ENCODE measurements around the gene ATP9B. TPM values are rescaled to one million over a fixed set of nuclear protein-coding genes. Genes with fewer than 3 reads are reported as not detected.

The ATP9B gene
- total RNA-seq, 1 donor from 2014 or later = 12.6 TPM

DNA sequence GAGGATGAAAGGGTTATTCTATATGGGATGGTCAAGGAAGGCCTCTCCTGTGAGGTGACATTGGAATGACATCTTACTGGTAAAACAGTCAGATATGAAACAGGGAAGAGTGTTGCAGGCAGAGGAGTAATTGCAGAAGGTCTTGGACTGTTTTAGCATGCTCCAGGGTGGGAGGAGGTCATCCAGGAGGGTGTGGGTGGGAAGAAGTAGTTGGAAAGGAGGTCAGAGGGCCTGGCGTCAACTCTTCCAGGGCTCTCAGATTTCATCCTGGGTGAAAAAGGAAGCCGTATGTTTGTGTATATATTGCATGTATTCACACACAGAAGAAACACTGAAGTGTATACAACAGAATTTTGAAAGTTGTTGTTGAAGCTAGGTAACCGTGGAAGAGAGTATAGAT is 48.2 kb downstream of the ATP9B start:
- TF ChIP-seq, protein P1, sequence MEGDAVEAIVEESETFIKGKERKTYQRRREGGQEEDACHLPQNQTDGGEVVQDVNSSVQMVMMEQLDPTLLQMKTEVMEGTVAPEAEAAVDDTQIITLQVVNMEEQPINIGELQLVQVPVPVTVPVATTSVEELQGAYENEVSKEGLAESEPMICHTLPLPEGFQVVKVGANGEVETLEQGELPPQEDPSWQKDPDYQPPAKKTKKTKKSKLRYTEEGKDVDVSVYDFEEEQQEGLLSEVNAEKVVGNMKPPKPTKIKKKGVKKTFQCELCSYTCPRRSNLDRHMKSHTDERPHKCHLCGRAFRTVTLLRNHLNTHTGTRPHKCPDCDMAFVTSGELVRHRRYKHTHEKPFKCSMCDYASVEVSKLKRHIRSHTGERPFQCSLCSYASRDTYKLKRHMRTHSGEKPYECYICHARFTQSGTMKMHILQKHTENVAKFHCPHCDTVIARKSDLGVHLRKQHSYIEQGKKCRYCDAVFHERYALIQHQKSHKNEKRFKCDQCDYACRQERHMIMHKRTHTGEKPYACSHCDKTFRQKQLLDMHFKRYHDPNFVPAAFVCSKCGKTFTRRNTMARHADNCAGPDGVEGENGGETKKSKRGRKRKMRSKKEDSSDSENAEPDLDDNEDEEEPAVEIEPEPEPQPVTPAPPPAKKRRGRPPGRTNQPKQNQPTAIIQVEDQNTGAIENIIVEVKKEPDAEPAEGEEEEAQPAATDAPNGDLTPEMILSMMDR (IDR thresholded peaks at IDR 0.05; ENCODE audit: borderline replicate concordance) = no peak
- H3K9me3 ChIP-seq (replicated peaks) = no peaks in the 10 kb centered on the region
- intact Hi-C loops (cut with micrococcal nuclease) = no loop called here
- H3K4me1 ChIP-seq = peaks cover 4% of the 10 kb centered on the region
- H3K36me3 ChIP-seq = peaks cover 17% of the 10 kb centered on the region
- H3K4me3 ChIP-seq = no peak overlapping the region
- DNase-seq = no peak
- H3K27ac ChIP-seq (replicated peaks) = no peak overlapping the region
- no peaks in the 10 kb centered on the region for H3K27me3 ChIP-seq (ENCODE audit: low read depth)

DNA sequence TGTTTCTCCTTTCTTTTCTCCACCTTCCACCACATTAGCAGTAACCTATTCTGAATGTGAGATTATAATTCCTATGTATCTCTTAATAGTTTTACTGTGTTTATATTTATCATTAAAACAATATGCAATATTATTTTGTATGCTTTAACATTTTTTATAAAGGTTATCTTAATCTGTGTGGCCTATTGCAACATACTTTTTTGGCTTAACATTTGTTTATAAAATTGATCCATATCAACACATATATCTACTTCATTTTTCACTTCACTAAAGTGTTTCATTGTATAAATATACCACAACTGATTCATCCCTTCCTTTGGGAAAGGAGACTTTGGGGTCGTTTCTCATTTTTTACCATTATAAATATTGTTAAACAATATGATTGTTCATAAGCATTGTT is 48.6 kb downstream of the ATP9B start:
- Histone ChIP-seq H3K36me3 (peaks cover 17% of the 10 kb centered on the region), H3K9me3 (replicated peaks) (no peaks in the 10 kb centered on the region), H3K4me3 (no peak overlapping the region), H3K27me3 (ENCODE audit: low read depth) (no peaks in the 10 kb centered on the region), H3K4me1 (peaks cover 4% of the 10 kb centered on the region), H3K27ac (replicated peaks) (no peak overlapping the region)
- TF ChIP-seq, protein P1 (IDR thresholded peaks at IDR 0.05; ENCODE audit: borderline replicate concordance) = no peak
- intact Hi-C loops (cut with micrococcal nuclease) = no loop called here
- no peak for DNase-seq

DNA sequence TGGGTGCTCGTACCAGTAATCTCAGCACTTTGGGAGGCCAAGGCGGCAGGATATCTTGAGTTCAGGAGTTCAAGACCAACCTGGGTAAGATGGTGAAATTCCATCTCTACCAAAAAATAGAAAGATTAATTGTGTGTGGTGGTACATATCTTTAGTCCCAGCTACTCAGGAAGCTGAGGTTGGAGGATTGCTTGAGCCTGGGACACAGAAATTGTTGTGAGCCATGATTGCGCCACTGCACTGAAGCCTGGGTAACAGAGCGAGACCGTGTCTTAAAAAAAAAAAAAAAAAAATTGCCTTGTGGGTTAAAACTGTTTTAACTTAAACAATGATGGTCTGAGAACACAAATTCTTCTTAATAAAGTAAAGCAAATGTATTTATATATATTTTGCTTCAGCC is 49.6 kb downstream of the ATP9B start:
- no peak overlapping the region for H3K27ac ChIP-seq (replicated peaks)
- H3K36me3 ChIP-seq = peaks cover 14% of the 10 kb centered on the region
- peaks cover 4% of the 10 kb centered on the region for H3K4me1 ChIP-seq
- no peaks in the 10 kb centered on the region for H3K27me3 ChIP-seq (ENCODE audit: low read depth)
- no peak for DNase-seq
- no peak overlapping the region for H3K4me3 ChIP-seq
- intact Hi-C loops (cut with micrococcal nuclease) = no loop called here
- TF ChIP-seq, protein P1 (IDR thresholded peaks at IDR 0.05; ENCODE audit: borderline replicate concordance) = no peak
- H3K9me3 ChIP-seq (replicated peaks) = no peaks in the 10 kb centered on the region

DNA sequence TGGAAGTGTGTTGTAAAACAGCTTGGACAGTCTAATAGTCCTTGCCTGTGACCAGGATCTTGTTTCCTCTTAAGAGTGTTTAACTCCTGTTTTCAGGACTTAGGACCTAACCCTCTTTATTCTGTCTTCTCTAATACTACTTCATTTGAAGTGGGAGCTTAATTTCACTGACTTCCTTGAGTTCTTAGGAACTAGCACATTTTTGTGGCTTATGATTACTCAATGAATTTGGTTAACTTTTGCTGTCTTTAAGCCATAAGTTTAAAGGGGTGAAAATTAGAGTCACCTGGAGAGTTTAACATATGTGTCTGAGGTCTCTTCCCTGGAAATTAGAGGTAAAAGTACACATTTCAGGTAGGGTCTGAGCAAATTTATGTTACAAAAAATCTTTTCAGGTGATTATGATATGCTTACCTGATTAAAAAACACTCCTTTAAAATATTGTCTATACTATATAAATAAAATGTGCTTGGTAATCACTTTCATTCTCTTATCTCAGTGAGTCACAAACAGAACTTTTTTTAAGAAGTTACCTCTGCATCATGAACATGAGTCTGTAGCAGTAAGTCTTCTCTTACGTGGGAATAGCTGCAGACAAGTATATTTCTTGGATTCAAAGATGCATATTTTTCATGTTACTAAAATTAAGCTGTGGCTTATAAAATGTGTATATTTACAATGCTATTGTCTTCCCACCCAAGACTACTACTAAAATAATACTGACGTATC is 52.7 kb downstream of the ATP9B start:
- intact Hi-C loops (cut with micrococcal nuclease) = no loop called here
- Histone ChIP-seq H3K27ac (replicated peaks) (no peak overlapping the region), H3K9me3 (replicated peaks) (no peaks in the 10 kb centered on the region), H3K36me3 (peaks cover 16% of the 10 kb centered on the region), H3K27me3 (ENCODE audit: low read depth) (no peaks in the 10 kb centered on the region), H3K4me3 (no peak overlapping the region), H3K4me1 (peaks cover 4% of the 10 kb centered on the region)
- TF ChIP-seq, protein P1 (IDR thresholded peaks at IDR 0.05; ENCODE audit: borderline replicate concordance) = no peak
- DNase-seq = no peak

DNA sequence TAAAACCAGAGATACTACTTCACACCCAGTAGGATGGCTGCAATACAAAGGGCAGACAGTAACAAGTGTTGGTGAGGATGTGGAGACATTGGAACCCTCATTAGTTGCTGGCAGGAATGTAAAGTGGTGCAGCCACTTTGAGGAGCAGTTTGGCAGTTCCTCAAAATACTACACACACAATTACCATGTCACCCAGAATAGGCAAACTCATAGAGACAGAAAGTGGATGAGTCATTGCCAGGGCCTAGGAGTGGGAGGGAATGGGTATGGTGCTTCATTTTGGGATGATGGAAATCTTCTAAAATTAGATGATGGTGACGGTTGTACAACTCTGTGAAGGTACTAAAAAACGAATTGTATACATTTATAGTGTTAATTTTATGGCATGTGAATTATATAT is 54.8 kb downstream of the ATP9B start:
- Histone ChIP-seq H3K4me1 (no peaks in the 10 kb centered on the region), H3K36me3 (peaks cover 25% of the 10 kb centered on the region), H3K4me3 (no peak overlapping the region), H3K9me3 (replicated peaks) (no peaks in the 10 kb centered on the region), H3K27me3 (ENCODE audit: low read depth) (no peaks in the 10 kb centered on the region), H3K27ac (replicated peaks) (no peak overlapping the region)
- no peak for DNase-seq
- TF ChIP-seq, protein P1 (IDR thresholded peaks at IDR 0.05; ENCODE audit: borderline replicate concordance) = no peak
- intact Hi-C loops (cut with micrococcal nuclease) = no loop called here

Measured in left ventricle myocardium inferior (tissue), 1 donor.